ENCODE results near the gene POLR2H. TPM values are rescaled to one million over a fixed set of nuclear protein-coding genes. Genes with fewer than 3 reads are reported as not detected.
A peak's percentile ranks its signal among the peaks of the same experiment; 100 is the strongest.

Gene POLR2H
- polyA plus RNA-seq, 4 donors: 57.9 to 114 (median 92.8) TPM

GRCh38 chr3:184384856-184385422 is 23.4 kb downstream of the POLR2H start:
- DNase-seq (ENCODE audit: low read depth in 4 of 4, low spot score in 3 of 4): no peak

- DNase-seq (ENCODE audit: low read depth in 4 of 4, low spot score in 3 of 4): no peak
Observed at GRCh38 chr3:184386047-184386806, 24.7 kb downstream of the POLR2H start.

GRCh38 chr3:184387174-184387714 is 25.7 kb downstream of the POLR2H start:
- DNase-seq (ENCODE audit: low read depth in 4 of 4, low spot score in 3 of 4): no peak

- DNase-seq (ENCODE audit: low read depth in 4 of 4, low spot score in 3 of 4): no peak
Observed at GRCh38 chr3:184388164-184388935, 26.8 kb downstream of the POLR2H start.

GRCh38 chr3:184388936-184389230 is 27.4 kb downstream of the POLR2H start:
- no peak for DNase-seq (ENCODE audit: low read depth in 4 of 4, low spot score in 3 of 4)

- DNase-seq (ENCODE audit: low read depth in 4 of 4, low spot score in 3 of 4): no peak
Observed at GRCh38 chr3:184389384-184389783, 27.9 kb downstream of the POLR2H start.

GRCh38 chr3:184389935-184390528 is 28.5 kb downstream of the POLR2H start:
- no peak for DNase-seq (ENCODE audit: low read depth in 4 of 4, low spot score in 3 of 4)

GRCh38 chr3:184391266-184391665 is 29.8 kb downstream of the POLR2H start:
- DNase-seq (ENCODE audit: low read depth in 4 of 4, low spot score in 3 of 4): no peak

- DNase-seq (ENCODE audit: low read depth in 4 of 4, low spot score in 3 of 4): no peak
Observed at GRCh38 chr3:184395320-184395660, 33.8 kb downstream of the POLR2H start.

- DNase-seq (ENCODE audit: low read depth in 4 of 4, low spot score in 3 of 4): no peak
Observed at GRCh38 chr3:184399410-184399809, 37.9 kb downstream of the POLR2H start.

GRCh38 chr3:184405075-184406030 is 43.8 kb downstream of the POLR2H start:
- no peak for DNase-seq (ENCODE audit: low read depth in 4 of 4, low spot score in 3 of 4)

- no peak for DNase-seq (ENCODE audit: low read depth in 4 of 4, low spot score in 3 of 4)
Observed at GRCh38 chr3:184409331-184409926, 47.9 kb downstream of the POLR2H start.

GRCh38 chr3:184409946-184410500 is 48.5 kb downstream of the POLR2H start:
- DNase-seq (ENCODE audit: low read depth in 4 of 4, low spot score in 3 of 4): no peak

GRCh38 chr3:184414418-184415202 is 53.1 kb downstream of the POLR2H start:
- DNase-seq (ENCODE audit: low read depth in 4 of 4, low spot score in 3 of 4): no peak

- DNase-seq (ENCODE audit: low read depth in 4 of 4, low spot score in 3 of 4): no peak
Observed at GRCh38 chr3:184415203-184415490, 53.6 kb downstream of the POLR2H start.

GRCh38 chr3:184417619-184418327 is 56.3 kb downstream of the POLR2H start:
- DNase-seq (ENCODE audit: low read depth in 4 of 4, low spot score in 3 of 4): peak in 3 of 4 donors; percentile 16 to 22 (median 17)

All from left renal pelvis (tissue), 4 donors.